GM10248 (cell line): ENCODE measurements around the gene SOD3.

Source experiments
- CTCF ChIA-PET: fragments of 300-600 bp; sonication (Branson Sonifier 250); formaldehyde crosslinking; extraction: SDS; loops from one replicate; lab custom pipeline; 2021; ENCODE audit warnings: antibody characterized with exemption; lab: Yijun Ruan, JAX
- POLR2A ChIA-PET: fragments of 350-650 bp; sonication (Branson Sonifier 250); formaldehyde crosslinking; extraction: SDS; loops from one replicate; lab custom pipeline; 2020; ENCODE audit warnings: antibody characterized with exemption; lab: Yijun Ruan, JAX
- DNase-seq: peaks from one replicate; pipeline ENCODE4 v3.0.0; 2012; ENCODE audit errors: extremely low spot score
- TF ChIP-seq, protein P1 (sequence below): IDR thresholded peaks from 2 replicates; pipeline ENCODE4 v1.5.1; 2012; ENCODE audit warnings: mild to moderate bottlenecking, low read depth; ENCODE audit errors: extremely low read depth, missing control alignments, control extremely low read depth

The SOD3 gene

DNA sequence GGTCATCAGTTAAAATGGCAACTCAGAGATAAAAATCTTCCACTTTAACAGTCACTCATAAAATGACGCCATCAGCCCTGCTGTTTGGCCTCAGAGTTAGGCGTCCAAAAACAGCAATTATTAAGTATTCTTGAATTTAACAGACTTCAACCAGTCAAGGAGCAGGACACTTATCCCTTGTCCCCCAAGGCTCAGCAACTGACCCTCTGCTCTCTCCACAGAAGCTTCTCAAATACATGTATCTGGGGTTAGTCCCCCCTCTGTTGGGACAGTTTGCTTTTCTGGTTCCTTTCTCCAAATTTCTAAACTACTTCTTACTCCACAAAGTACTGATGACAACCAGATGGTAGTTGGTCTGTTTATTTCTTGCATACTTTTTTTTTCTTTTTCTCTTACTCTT, 54.4 kb downstream of the SOD3 start:
- DNase-seq: no peak
- TF ChIP-seq, protein P1, sequence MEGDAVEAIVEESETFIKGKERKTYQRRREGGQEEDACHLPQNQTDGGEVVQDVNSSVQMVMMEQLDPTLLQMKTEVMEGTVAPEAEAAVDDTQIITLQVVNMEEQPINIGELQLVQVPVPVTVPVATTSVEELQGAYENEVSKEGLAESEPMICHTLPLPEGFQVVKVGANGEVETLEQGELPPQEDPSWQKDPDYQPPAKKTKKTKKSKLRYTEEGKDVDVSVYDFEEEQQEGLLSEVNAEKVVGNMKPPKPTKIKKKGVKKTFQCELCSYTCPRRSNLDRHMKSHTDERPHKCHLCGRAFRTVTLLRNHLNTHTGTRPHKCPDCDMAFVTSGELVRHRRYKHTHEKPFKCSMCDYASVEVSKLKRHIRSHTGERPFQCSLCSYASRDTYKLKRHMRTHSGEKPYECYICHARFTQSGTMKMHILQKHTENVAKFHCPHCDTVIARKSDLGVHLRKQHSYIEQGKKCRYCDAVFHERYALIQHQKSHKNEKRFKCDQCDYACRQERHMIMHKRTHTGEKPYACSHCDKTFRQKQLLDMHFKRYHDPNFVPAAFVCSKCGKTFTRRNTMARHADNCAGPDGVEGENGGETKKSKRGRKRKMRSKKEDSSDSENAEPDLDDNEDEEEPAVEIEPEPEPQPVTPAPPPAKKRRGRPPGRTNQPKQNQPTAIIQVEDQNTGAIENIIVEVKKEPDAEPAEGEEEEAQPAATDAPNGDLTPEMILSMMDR: no peak
- POLR2A ChIA-PET: no interaction called here
- CTCF ChIA-PET: no interaction called here
